PFSK-1 (cell line): Measurements from ENCODE around the gene FAH.

ENCODE experiments used
- POLR2AphosphoS5 ChIP-seq: IDR thresholded peaks from 2 replicates; pipeline ENCODE4 v1.6.1; 2012; ENCODE audit warnings: low read depth, mild to moderate bottlenecking, control low read depth, low read length, moderate library complexity
- TF ChIP-seq, protein P1 (sequence below), 2 experiments: IDR thresholded peaks; 2 replicates each; pipeline versions ENCODE4 v1.6.1 to v1.8.0; 2011 to 2012; ENCODE audit warnings: low read depth in 2 of 2, low read length in 2 of 2, control low read depth in 1 of 2, inconsistent platforms in 1 of 2, mild to moderate bottlenecking in 1 of 2, moderate library complexity in 1 of 2; ENCODE audit not compliant: insufficient read depth in 1 of 2

DNA sequence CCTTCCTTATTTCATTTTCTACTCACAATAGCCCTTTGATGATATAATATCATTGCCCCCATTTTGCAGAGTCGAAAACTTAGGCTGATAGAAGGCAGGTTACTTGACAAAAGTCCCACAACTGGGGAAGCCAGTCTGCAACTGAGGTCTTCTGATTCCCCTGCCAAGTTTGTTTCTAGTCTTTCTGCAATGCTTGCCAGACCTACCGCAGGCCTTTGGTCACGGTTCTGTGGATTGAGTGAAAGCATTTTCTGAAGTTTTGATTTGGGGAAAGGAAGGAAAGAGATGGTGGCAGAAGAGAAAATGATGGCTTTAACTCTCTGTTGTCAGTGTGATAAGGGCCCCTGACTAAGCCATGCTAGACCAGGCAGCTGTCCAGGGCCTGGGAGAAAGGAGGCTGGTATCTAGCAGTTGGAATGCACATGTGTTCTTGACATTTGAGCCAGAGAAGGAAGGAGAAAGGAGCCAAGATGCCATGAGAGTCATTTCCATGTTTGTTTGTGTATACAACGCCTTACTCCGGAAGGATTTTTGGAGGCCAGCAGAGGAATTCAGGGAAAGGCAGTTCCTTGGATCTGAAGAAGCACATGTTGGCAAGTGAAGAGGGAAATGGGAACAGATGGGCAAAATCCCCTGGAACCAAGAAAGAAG lies 29.9 kb downstream of the FAH start:
- TF ChIP-seq POLR2AphosphoS5 = no peak
- TF ChIP-seq, protein P1, sequence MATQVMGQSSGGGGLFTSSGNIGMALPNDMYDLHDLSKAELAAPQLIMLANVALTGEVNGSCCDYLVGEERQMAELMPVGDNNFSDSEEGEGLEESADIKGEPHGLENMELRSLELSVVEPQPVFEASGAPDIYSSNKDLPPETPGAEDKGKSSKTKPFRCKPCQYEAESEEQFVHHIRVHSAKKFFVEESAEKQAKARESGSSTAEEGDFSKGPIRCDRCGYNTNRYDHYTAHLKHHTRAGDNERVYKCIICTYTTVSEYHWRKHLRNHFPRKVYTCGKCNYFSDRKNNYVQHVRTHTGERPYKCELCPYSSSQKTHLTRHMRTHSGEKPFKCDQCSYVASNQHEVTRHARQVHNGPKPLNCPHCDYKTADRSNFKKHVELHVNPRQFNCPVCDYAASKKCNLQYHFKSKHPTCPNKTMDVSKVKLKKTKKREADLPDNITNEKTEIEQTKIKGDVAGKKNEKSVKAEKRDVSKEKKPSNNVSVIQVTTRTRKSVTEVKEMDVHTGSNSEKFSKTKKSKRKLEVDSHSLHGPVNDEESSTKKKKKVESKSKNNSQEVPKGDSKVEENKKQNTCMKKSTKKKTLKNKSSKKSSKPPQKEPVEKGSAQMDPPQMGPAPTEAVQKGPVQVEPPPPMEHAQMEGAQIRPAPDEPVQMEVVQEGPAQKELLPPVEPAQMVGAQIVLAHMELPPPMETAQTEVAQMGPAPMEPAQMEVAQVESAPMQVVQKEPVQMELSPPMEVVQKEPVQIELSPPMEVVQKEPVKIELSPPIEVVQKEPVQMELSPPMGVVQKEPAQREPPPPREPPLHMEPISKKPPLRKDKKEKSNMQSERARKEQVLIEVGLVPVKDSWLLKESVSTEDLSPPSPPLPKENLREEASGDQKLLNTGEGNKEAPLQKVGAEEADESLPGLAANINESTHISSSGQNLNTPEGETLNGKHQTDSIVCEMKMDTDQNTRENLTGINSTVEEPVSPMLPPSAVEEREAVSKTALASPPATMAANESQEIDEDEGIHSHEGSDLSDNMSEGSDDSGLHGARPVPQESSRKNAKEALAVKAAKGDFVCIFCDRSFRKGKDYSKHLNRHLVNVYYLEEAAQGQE (IDR thresholded peaks at IDR 0.05; ENCODE audit: insufficient read depth in 1 of 2, low read depth in 2 of 2, low read length in 2 of 2) = no peak
